Astrocyte of the cerebellum (primary cell): ENCODE measurements around the gene STRIT1.

Source experiments
- DNase-seq: peaks from one replicate; pipeline ENCODE4 v3.0.0-alpha.2; 2011; ENCODE audit warnings: low read depth
- H3K4me3 ChIP-seq: 2 replicates; pipeline ENCODE4 v1.5.1; 2011; ENCODE audit warnings: mild to moderate bottlenecking, low read depth, low read length, moderate library complexity
- CTCF ChIP-seq: IDR thresholded peaks from 2 replicates; pipeline ENCODE4 v1.5.1; 2012; ENCODE audit warnings: low read length, low read depth, moderate library complexity, mild to moderate bottlenecking; ENCODE audit errors: missing control alignments
- in situ Hi-C: cut with HindIII; loops from 2 replicates; pipeline ENCODE4 v1.10.0; 2017; ENCODE audit warnings: low sequenced_read_pairs

The STRIT1 gene

GRCh38 chr3:155296413-155296812, 2.9 kb upstream of the STRIT1 start:
- in situ Hi-C loops = no loop called here
- H3K4me3 ChIP-seq = no peak overlapping the region
- no peak for TF ChIP-seq CTCF
- DNase-seq = no peak

- DNase-seq = no peak
- in situ Hi-C loops = no loop called here
- H3K4me3 ChIP-seq = no peak overlapping the region
- TF ChIP-seq CTCF = no peak
Observed at GRCh38 chr3:155292693-155293092, 790 bp downstream of the STRIT1 start.

- in situ Hi-C loops = no loop called here
- no peak for DNase-seq
- no peak overlapping the region for H3K4me3 ChIP-seq
- TF ChIP-seq CTCF = no peak
Observed at GRCh38 chr3:155292133-155292532, 1.4 kb downstream of the STRIT1 start.

GRCh38 chr3:155286736-155287135, 6.7 kb downstream of the STRIT1 start:
- in situ Hi-C loops = no loop called here
- no peak for TF ChIP-seq CTCF
- no peak for DNase-seq
- H3K4me3 ChIP-seq = no peak overlapping the region

GRCh38 chr3:155285936-155286335, 7.5 kb downstream of the STRIT1 start:
- no peak overlapping the region for H3K4me3 ChIP-seq
- no peak for DNase-seq
- TF ChIP-seq CTCF = no peak
- in situ Hi-C loops = no loop called here

GRCh38 chr3:155283092-155284056, 10.1 kb downstream of the STRIT1 start:
- in situ Hi-C loops = no loop called here
- DNase-seq = no peak
- no peak for TF ChIP-seq CTCF
- H3K4me3 ChIP-seq = no peak overlapping the region
